Middle frontal gyrus (tissue), 1 donor: ENCODE results near the gene NEB.
"Not testable (repeated sequence)": the region's sequence is repeated elsewhere in the genome, so short reads cannot be mapped to it uniquely, and the experiment has no call there.

ENCODE experiments used
- DNase-seq: peaks from one replicate; pipeline ENCODE4 v3.0.0-alpha.2; 2015; ENCODE audit warnings: low spot score; ENCODE audit errors: extremely low spot score

NEB gene

GRCh38 chr2:151611351-151611750, 122.9 kb downstream of the NEB start:
- no peak for DNase-seq

GRCh38 chr2:151610310-151610709, 124.0 kb downstream of the NEB start:
- DNase-seq: no peak

GRCh38 chr2:151609705-151610104, 124.6 kb downstream of the NEB start:
- DNase-seq: no peak

GRCh38 chr2:151607459-151608424, 126.5 kb downstream of the NEB start:
- DNase-seq: not testable (repeated sequence)

GRCh38 chr2:151603530-151603929, 130.7 kb downstream of the NEB start:
- not testable (repeated sequence) for DNase-seq

GRCh38 chr2:151602402-151602801, 131.9 kb downstream of the NEB start:
- DNase-seq: not testable (repeated sequence)

GRCh38 chr2:151601803-151602202, 132.5 kb downstream of the NEB start:
- DNase-seq: not testable (repeated sequence)

- not testable (repeated sequence) for DNase-seq
These were observed 137.2 kb downstream of the NEB start for GRCh38 chr2:151596903-151597608.

GRCh38 chr2:151591908-151592255, 142.4 kb downstream of the NEB start:
- DNase-seq: not testable (repeated sequence)

GRCh38 chr2:151591250-151591907, 142.9 kb downstream of the NEB start:
- not testable (repeated sequence) for DNase-seq

- DNase-seq: not testable (repeated sequence)
These were observed 153.0 kb downstream of the NEB start for GRCh38 chr2:151581300-151581699.

GRCh38 chr2:151580697-151581096, 153.6 kb downstream of the NEB start:
- not testable (repeated sequence) for DNase-seq

- no peak for DNase-seq
These were observed 157.2 kb downstream of the NEB start for GRCh38 chr2:151577116-151577515.

GRCh38 chr2:151576080-151576479, 158.2 kb downstream of the NEB start:
- no peak for DNase-seq

GRCh38 chr2:151575338-151575737, 158.9 kb downstream of the NEB start:
- DNase-seq: no peak

- no peak for DNase-seq
These were observed 164.1 kb downstream of the NEB start for GRCh38 chr2:151570191-151570590.

GRCh38 chr2:151569167-151569566, 165.1 kb downstream of the NEB start:
- DNase-seq: no peak

GRCh38 chr2:151568501-151568900, 165.8 kb downstream of the NEB start:
- DNase-seq: peak; percentile 23

GRCh38 chr2:151567006-151567405, 167.3 kb downstream of the NEB start:
- DNase-seq: no peak

- DNase-seq: no peak
These were observed 171.9 kb downstream of the NEB start for GRCh38 chr2:151562398-151562797.

GRCh38 chr2:151560289-151560688, 174.0 kb downstream of the NEB start:
- DNase-seq: no peak

GRCh38 chr2:151559431-151559830, 174.8 kb downstream of the NEB start:
- DNase-seq: not testable (repeated sequence)
